ENCODE results near the gene AMH.

- no peak for TF ChIP-seq TAF1 (IDR thresholded peaks at IDR 0.05; ENCODE audit: low read depth, low read length)
- TF ChIP-seq POLR2A (IDR thresholded peaks at IDR 0.05; ENCODE audit: low read depth, low read length): no peak
- no peak for TF ChIP-seq POLR2AphosphoS5 (IDR thresholded peaks at IDR 0.05; ENCODE audit: low read depth, low read length)
Observed at GRCh38 chr19:2212861-2213711, 36.0 kb upstream of the AMH start.
